Measurements from ENCODE around the gene GJC1. TPM values are rescaled to one million over a fixed set of nuclear protein-coding genes. Genes with fewer than 3 reads are reported as not detected.

Gene GJC1
- total RNA-seq, 1 donor = 10.5 TPM

- H3K4me2 ChIP-seq (ENCODE audit: insufficient read depth, low read length) = no peak overlapping the region
- H3K27ac ChIP-seq (ENCODE audit: low read depth, low read length) = no peak overlapping the region
- H3K9me3 ChIP-seq (ENCODE audit: low read depth, low read length) = no peaks in the 10 kb centered on the region
- no peak overlapping the region for H2AFZ ChIP-seq (ENCODE audit: low read length)
- peak; percentile 63 for DNase-seq (ENCODE audit: insufficient read length, low spot score, missing footprints)
- no peaks in the 10 kb centered on the region for H3K36me3 ChIP-seq (ENCODE audit: insufficient read depth, low read length)
- no peak overlapping the region for H3K4me3 ChIP-seq (ENCODE audit: insufficient read depth, low read length)
- no peaks in the 10 kb centered on the region for H3K79me2 ChIP-seq (ENCODE audit: insufficient read depth, low read length)
- H3K4me1 ChIP-seq (ENCODE audit: insufficient read depth, low read length) = no peaks in the 10 kb centered on the region
- no peak for TF ChIP-seq CTCF (IDR thresholded peaks at IDR 0.05; ENCODE audit: extremely low read depth, low read depth, low read length)
- H3K27me3 ChIP-seq (ENCODE audit: insufficient read depth, low read length) = no peaks in the 10 kb centered on the region
- no peaks in the 10 kb centered on the region for H4K20me1 ChIP-seq (ENCODE audit: insufficient read depth, low read length)
Measured at GRCh38 chr17:44785921-44786320, 44.2 kb downstream of the GJC1 start.

- TF ChIP-seq CTCF (IDR thresholded peaks at IDR 0.05; ENCODE audit: extremely low read depth, low read depth, low read length) = no peak
- Histone ChIP-seq H3K4me2 (ENCODE audit: insufficient read depth, low read length) (no peak overlapping the region), H3K4me3 (ENCODE audit: insufficient read depth, low read length) (no peak overlapping the region), H2AFZ (ENCODE audit: low read length) (peak overlapping the region; percentile 56), H3K27me3 (ENCODE audit: insufficient read depth, low read length) (no peaks in the 10 kb centered on the region), H3K4me1 (ENCODE audit: insufficient read depth, low read length) (no peaks in the 10 kb centered on the region), H3K79me2 (ENCODE audit: insufficient read depth, low read length) (no peaks in the 10 kb centered on the region), H3K27ac (ENCODE audit: low read depth, low read length) (no peak overlapping the region), H4K20me1 (ENCODE audit: insufficient read depth, low read length) (no peaks in the 10 kb centered on the region), H3K9me3 (ENCODE audit: low read depth, low read length) (no peaks in the 10 kb centered on the region), H3K36me3 (ENCODE audit: insufficient read depth, low read length) (no peaks in the 10 kb centered on the region)
- DNase-seq (ENCODE audit: insufficient read length, low spot score, missing footprints) = peak; percentile 62
Measured at GRCh38 chr17:44782326-44782850, 47.7 kb downstream of the GJC1 start.

- Histone ChIP-seq H3K9me3 (ENCODE audit: low read depth, low read length) (no peaks in the 10 kb centered on the region), H3K27ac (ENCODE audit: low read depth, low read length) (no peak overlapping the region), H3K79me2 (ENCODE audit: insufficient read depth, low read length) (no peaks in the 10 kb centered on the region), H4K20me1 (ENCODE audit: insufficient read depth, low read length) (no peaks in the 10 kb centered on the region), H2AFZ (ENCODE audit: low read length) (peak overlapping the region; percentile 56), H3K4me2 (ENCODE audit: insufficient read depth, low read length) (no peak overlapping the region), H3K36me3 (ENCODE audit: insufficient read depth, low read length) (no peaks in the 10 kb centered on the region), H3K4me3 (ENCODE audit: insufficient read depth, low read length) (no peak overlapping the region), H3K27me3 (ENCODE audit: insufficient read depth, low read length) (no peaks in the 10 kb centered on the region), H3K4me1 (ENCODE audit: insufficient read depth, low read length) (no peaks in the 10 kb centered on the region)
- TF ChIP-seq CTCF (IDR thresholded peaks at IDR 0.05; ENCODE audit: extremely low read depth, low read depth, low read length) = no peak
- no peak for DNase-seq (ENCODE audit: insufficient read length, low spot score, missing footprints)
Measured at GRCh38 chr17:44781551-44782325, 48.3 kb downstream of the GJC1 start.

DNA sequence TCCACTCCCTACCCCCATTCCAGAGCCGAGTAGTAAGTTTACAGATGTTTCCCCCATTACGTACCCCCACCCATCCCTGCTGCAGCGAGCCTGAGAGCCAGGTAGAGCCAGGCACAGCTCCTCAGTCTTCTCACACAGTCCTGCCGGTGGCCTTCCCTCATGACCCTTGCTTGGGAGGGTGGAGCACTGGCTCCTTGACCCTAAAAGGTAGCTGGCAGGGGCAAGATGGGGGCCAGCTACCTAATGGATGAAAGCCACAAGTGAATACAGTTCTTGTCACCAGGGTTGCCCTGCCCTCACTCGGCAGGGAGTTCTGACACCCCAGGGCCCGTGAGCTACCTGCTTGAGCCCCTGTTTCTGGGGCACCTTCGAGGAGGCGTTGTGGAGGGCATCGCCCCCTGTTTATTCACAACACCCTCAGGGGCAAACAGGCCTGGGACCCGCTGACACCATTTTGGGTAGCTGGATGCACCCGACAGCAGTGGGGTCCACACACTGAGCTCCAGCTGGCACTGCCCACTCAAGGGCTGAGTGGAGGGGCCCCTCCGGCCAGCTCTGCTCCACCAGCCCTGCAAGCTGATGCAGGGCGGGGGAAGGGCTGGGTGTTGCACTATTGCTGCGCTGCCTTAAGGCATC is 49.1 kb downstream of the GJC1 start:
- no peaks in the 10 kb centered on the region for H3K79me2 ChIP-seq (ENCODE audit: insufficient read depth, low read length)
- H3K4me1 ChIP-seq (ENCODE audit: insufficient read depth, low read length) = peaks cover 3% of the 10 kb centered on the region
- no peak for TF ChIP-seq CTCF (IDR thresholded peaks at IDR 0.05; ENCODE audit: extremely low read depth, low read depth, low read length)
- DNase-seq (ENCODE audit: insufficient read length, low spot score, missing footprints) = peak; percentile 30
- no peak overlapping the region for H3K4me2 ChIP-seq (ENCODE audit: insufficient read depth, low read length)
- H3K27ac ChIP-seq (ENCODE audit: low read depth, low read length) = no peak overlapping the region
- no peaks in the 10 kb centered on the region for H3K27me3 ChIP-seq (ENCODE audit: insufficient read depth, low read length)
- no peak overlapping the region for H2AFZ ChIP-seq (ENCODE audit: low read length)
- H3K36me3 ChIP-seq (ENCODE audit: insufficient read depth, low read length) = no peaks in the 10 kb centered on the region
- H3K4me3 ChIP-seq (ENCODE audit: insufficient read depth, low read length) = no peak overlapping the region
- no peaks in the 10 kb centered on the region for H4K20me1 ChIP-seq (ENCODE audit: insufficient read depth, low read length)
- H3K9me3 ChIP-seq (ENCODE audit: low read depth, low read length) = no peaks in the 10 kb centered on the region
